ENCODE data around the gene TM4SF4. TPM values are rescaled to one million over a fixed set of nuclear protein-coding genes. Genes with fewer than 3 reads are reported as not detected.

The TM4SF4 gene
- total RNA-seq, 1 experiment from 2014 or later: 2.7 TPM

DNA sequence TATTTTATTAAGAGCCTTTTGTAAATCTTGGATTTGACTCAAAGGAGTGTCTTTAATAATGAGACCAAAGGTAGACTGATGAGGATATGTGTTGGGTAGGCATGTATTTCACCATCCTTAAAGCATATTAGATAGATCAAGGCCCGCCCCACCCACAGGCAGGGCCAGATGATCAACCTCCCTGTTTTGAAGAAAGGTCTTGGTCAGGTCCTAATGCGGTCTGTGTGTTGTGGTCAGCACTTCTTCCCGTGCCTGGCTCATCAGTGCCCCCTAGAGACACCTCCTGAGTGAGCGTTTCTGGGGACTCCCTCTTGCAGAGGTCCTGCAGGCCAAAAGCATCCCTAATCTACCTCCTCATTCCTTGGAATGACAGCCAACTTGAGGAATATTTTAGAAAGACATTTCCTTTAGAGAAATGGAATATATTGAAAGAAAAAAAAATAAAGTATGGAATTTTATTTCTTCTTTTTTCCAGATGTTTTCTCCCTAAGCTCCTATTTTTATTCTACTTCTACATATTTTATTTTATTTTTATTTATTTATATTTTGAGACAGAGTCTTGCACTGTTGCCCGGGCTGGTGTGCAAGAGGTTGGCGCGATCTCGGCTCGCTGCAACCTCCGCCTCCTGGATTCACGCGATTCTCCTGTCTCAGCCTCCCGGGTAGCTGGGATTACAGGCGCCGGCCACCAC, 6.0 kb downstream of the TM4SF4 start:
- intact Hi-C loops (cut with micrococcal nuclease; ENCODE audit: unreplicated experiment): loop anchor here (1.0 to 10.0 kb wide), 7 partner anchors 82 to 526 kb away; no protein-coding TSS in a partner anchor
- TF ChIP-seq, protein P1, sequence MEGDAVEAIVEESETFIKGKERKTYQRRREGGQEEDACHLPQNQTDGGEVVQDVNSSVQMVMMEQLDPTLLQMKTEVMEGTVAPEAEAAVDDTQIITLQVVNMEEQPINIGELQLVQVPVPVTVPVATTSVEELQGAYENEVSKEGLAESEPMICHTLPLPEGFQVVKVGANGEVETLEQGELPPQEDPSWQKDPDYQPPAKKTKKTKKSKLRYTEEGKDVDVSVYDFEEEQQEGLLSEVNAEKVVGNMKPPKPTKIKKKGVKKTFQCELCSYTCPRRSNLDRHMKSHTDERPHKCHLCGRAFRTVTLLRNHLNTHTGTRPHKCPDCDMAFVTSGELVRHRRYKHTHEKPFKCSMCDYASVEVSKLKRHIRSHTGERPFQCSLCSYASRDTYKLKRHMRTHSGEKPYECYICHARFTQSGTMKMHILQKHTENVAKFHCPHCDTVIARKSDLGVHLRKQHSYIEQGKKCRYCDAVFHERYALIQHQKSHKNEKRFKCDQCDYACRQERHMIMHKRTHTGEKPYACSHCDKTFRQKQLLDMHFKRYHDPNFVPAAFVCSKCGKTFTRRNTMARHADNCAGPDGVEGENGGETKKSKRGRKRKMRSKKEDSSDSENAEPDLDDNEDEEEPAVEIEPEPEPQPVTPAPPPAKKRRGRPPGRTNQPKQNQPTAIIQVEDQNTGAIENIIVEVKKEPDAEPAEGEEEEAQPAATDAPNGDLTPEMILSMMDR (IDR thresholded peaks at IDR 0.05; ENCODE audit: insufficient read depth in 1 of 2, low read depth in 1 of 2, low read length in 1 of 2, severe bottlenecking in 1 of 2, unreplicated experiment in 1 of 2): peak; percentile 86 to 88
- no TSS peak for BruUV-seq (replicated peaks)
- H3K27me3 Mint-ChIP-seq (ENCODE audit: insufficient read depth, unreplicated experiment): no peaks in the 10 kb centered on the region
- no peaks in the 10 kb centered on the region for H3K9me3 ChIP-seq
- CTCF ChIA-PET: interaction anchor here (0.8 to 1.0 kb wide), 2 partner anchors 68 to 127 kb away, joined by 3 to 4 read pairs; no protein-coding TSS in a partner anchor
- POLR2A ChIA-PET: interaction anchor here (0.6 kb wide), 1 partner anchor 88 kb away, joined by 3 read pairs; no protein-coding TSS in a partner anchor
- no peak overlapping the region for H3K4me3 Mint-ChIP-seq (ENCODE audit: unreplicated experiment)
- H3K4me1 ChIP-seq: peaks cover 9% of the 10 kb centered on the region
- H3K36me3 ChIP-seq (ENCODE audit: control insufficient read depth, insufficient read depth, low read length): no peaks in the 10 kb centered on the region
- H3K27me3 ChIP-seq (replicated peaks; ENCODE audit: control insufficient read depth, insufficient read depth, low read length): no peaks in the 10 kb centered on the region
- no peak overlapping the region for H3K27ac Mint-ChIP-seq (ENCODE audit: unreplicated experiment)
- peaks cover 7% of the 10 kb centered on the region for H3K4me1 Mint-ChIP-seq (ENCODE audit: low read depth, unreplicated experiment)
- no peak overlapping the region for H3K4me3 ChIP-seq (ENCODE audit: low read depth, low read length)
- peak; percentile 87 to 88 for DNase-seq
- peaks cover 6% of the 10 kb centered on the region for H3K36me3 Mint-ChIP-seq (ENCODE audit: insufficient read depth, unreplicated experiment)
- no peaks in the 10 kb centered on the region for H3K9me3 Mint-ChIP-seq (ENCODE audit: unreplicated experiment)

DNA sequence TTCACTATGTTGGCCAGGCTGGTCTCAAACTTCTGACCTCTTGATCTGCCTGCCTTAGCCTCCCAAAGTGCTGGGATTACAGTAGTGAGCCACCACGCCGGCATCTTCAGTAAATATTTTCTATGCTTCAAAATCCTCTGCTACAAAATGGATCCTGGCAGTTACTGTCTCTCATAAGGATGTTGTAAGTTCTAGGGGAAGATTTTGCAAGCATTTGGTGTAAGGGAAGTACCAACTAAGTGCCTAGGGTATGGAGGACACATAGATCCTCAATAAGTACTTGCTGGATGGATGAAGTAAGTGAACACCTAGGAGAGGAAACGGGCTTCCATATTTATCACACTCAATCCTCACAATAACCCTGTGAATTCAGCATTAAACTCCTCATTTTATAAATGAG, 6.6 kb downstream of the TM4SF4 start:
- no peak overlapping the region for H3K4me3 Mint-ChIP-seq (ENCODE audit: unreplicated experiment)
- H3K27me3 ChIP-seq (replicated peaks; ENCODE audit: control insufficient read depth, insufficient read depth, low read length): no peaks in the 10 kb centered on the region
- no TSS peak for BruUV-seq (replicated peaks)
- no peaks in the 10 kb centered on the region for H3K9me3 ChIP-seq
- no peaks in the 10 kb centered on the region for H3K36me3 ChIP-seq (ENCODE audit: control insufficient read depth, insufficient read depth, low read length)
- ChIA-PET POLR2A (interaction anchor here (0.6 kb wide), 1 partner anchor 88 kb away, joined by 3 read pairs; no protein-coding TSS in a partner anchor), CTCF (interaction anchor here (1.0 kb wide), 1 partner anchor 128 kb away, joined by 4 read pairs; no protein-coding TSS in a partner anchor)
- no peaks in the 10 kb centered on the region for H3K9me3 Mint-ChIP-seq (ENCODE audit: unreplicated experiment)
- intact Hi-C loops (cut with micrococcal nuclease; ENCODE audit: unreplicated experiment): loop anchor here (5.0 to 10.0 kb wide), 3 partner anchors 194 to 526 kb away; no protein-coding TSS in a partner anchor
- DNase-seq: no peak
- H3K4me1 ChIP-seq: peaks cover 9% of the 10 kb centered on the region
- TF ChIP-seq, protein P1 (IDR thresholded peaks at IDR 0.05; ENCODE audit: insufficient read depth in 1 of 2, low read depth in 1 of 2, low read length in 1 of 2, severe bottlenecking in 1 of 2, unreplicated experiment in 1 of 2): no peak
- H3K27ac Mint-ChIP-seq (ENCODE audit: unreplicated experiment): no peak overlapping the region
- H3K36me3 Mint-ChIP-seq (ENCODE audit: insufficient read depth, unreplicated experiment): peaks cover 6% of the 10 kb centered on the region
- H3K4me1 Mint-ChIP-seq (ENCODE audit: low read depth, unreplicated experiment): peaks cover 7% of the 10 kb centered on the region
- no peak overlapping the region for H3K4me3 ChIP-seq (ENCODE audit: low read depth, low read length)
- H3K27me3 Mint-ChIP-seq (ENCODE audit: insufficient read depth, unreplicated experiment): no peaks in the 10 kb centered on the region

- no TSS peak for BruUV-seq (replicated peaks)
- Mint-ChIP-seq H3K4me1 (ENCODE audit: low read depth, unreplicated experiment) (peaks cover 7% of the 10 kb centered on the region), H3K9me3 (ENCODE audit: unreplicated experiment) (no peaks in the 10 kb centered on the region), H3K27me3 (ENCODE audit: insufficient read depth, unreplicated experiment) (no peaks in the 10 kb centered on the region), H3K27ac (ENCODE audit: unreplicated experiment) (no peak overlapping the region), H3K4me3 (ENCODE audit: unreplicated experiment) (no peak overlapping the region), H3K36me3 (ENCODE audit: insufficient read depth, unreplicated experiment) (peaks cover 6% of the 10 kb centered on the region)
- Histone ChIP-seq H3K4me3 (ENCODE audit: low read depth, low read length) (no peak overlapping the region), H3K36me3 (ENCODE audit: control insufficient read depth, insufficient read depth, low read length) (no peaks in the 10 kb centered on the region), H3K9me3 (no peaks in the 10 kb centered on the region), H3K27me3 (replicated peaks; ENCODE audit: control insufficient read depth, insufficient read depth, low read length) (no peaks in the 10 kb centered on the region), H3K4me1 (peaks cover 9% of the 10 kb centered on the region)
- ChIA-PET POLR2A (no interaction called here), CTCF (interaction anchor here (1.0 kb wide), 1 partner anchor 129 kb away, joined by 4 read pairs; no protein-coding TSS in a partner anchor)
- TF ChIP-seq, protein P1 (IDR thresholded peaks at IDR 0.05; ENCODE audit: insufficient read depth in 1 of 2, low read depth in 1 of 2, low read length in 1 of 2, severe bottlenecking in 1 of 2, unreplicated experiment in 1 of 2): no peak
- DNase-seq: no peak
- intact Hi-C loops (cut with micrococcal nuclease; ENCODE audit: unreplicated experiment): loop anchor here (5.0 to 10.0 kb wide), 3 partner anchors 194 to 527 kb away; no protein-coding TSS in a partner anchor
Observed at GRCh38 chr3:149481491-149481890, 7.0 kb downstream of the TM4SF4 start.

Data from Caco-2 (cell line).